SW 1271 (cell line): ENCODE measurements around the gene PNKP.

Source experiments
- DNase-seq, 2 experiments: peaks; one replicate each; lab custom pipeline; 2025; lab: John Stamatoyannopoulos, UW

Gene PNKP

DNA sequence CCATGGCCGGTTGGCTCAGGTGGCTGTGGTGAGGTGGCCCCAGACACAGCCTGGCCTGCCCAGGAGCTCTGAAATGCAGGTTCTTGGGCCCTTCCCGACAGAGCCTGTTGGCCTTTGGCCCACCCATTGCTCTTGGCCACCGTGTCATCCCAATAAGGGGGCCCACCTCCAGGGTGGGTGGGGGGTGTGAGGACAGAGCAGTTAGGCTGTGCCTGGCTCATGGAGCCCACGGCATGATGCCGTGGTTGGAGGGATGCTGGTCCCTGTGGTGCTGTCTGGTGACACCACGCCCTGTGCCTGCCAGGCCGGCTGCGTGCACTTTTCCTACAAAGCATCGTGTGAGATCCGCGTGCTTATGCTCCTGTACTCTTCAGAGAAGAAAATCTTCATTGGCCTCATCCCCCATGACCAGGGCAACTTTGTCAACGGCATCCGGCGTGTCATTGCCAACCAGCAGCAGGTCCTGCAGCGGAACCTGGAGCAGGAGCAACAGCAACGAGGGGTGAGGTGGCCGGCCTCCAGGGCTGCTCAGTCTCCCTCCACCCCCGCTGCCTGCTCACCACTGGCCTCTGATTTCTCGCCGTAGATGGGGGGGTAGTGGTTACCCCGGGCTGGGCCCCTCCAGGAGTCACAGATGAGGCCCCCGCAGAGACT is 7.6 kb downstream of the PNKP start:
- DNase-seq = no peak

GRCh38 chr19:49858088-49858985 is 9.0 kb downstream of the PNKP start:
- no peak for DNase-seq

DNA sequence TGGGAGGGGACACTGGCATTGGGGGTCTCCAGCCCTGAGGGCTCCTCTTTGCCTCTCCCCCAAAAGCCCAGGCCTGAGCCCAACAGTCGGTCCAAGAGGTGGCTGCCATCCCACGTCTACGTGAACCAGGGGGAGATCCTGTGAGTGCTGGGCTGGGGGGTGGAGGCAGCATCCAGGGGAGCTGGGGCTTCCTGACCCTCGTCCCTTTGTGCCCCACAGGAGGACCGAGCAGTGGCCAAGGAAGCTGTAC is 9.6 kb downstream of the PNKP start:
- no peak for DNase-seq

GRCh38 chr19:49857061-49857837 is 10.1 kb downstream of the PNKP start:
- DNase-seq = no peak

DNA sequence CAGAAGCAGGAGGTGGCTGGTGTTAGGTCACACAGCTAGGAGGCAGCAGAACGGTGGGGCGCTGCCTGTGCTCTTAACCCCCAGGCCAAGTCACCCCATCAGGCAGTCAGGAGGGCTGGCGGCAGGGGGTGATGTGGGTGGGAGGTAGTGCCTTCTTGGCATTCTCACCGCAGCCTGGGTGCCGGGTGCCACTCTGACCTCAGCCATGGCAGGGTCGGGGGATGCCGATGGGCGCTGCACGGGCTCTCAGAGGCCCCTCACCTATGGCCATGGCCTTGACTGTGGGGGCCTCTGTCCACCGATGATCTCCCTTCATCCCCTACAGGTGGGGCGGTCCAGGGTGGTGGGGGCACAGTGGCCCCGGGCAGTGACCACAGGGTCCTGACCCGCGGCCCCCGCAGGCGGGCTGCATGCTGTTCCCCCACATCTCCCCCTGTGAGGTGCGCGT is 10.8 kb downstream of the PNKP start:
- no peak for DNase-seq

DNA sequence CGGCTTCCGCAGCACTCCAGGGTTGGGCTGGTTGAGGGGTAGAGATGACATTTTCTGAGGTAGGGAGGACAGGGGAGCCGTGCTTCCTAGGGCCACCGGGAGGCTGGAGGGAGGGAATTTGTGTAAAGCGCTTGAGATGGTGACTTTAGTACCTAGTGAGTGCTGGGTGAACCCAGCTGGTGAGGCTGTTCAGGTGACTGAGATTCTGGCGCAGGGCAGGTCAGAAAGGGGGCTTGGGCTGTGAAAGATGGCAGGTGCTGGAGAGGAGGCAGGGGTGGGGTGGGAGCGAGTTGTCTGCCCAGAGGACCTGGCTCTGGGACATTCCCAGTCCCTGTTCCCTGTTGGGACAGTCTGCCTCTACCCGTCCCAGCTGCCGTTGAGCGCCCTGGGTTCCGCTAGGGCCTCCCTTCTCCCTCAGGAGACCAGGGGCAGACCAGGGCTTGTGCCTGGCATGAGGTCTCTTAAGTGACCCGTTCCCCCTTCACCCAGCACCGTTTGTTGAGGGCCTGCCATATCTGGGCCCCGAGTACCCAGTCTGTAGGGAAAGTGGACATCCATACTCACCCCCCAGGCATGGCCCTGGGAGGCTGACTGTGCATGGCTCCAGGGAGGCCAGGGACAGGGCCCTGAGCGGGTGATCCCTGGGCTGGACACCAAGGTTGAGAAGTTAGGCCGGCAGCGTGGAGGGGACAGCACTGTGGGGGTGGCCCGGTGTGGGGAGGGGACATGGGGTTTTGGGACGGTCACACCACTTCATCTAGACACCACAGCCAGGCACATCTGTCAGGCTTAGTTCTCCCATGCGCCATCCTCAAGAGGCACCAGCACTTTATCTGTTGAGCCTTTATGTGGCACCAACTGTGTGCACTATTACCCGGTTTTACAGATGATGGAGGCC is 11.5 kb downstream of the PNKP start:
- no peak for DNase-seq

DNA sequence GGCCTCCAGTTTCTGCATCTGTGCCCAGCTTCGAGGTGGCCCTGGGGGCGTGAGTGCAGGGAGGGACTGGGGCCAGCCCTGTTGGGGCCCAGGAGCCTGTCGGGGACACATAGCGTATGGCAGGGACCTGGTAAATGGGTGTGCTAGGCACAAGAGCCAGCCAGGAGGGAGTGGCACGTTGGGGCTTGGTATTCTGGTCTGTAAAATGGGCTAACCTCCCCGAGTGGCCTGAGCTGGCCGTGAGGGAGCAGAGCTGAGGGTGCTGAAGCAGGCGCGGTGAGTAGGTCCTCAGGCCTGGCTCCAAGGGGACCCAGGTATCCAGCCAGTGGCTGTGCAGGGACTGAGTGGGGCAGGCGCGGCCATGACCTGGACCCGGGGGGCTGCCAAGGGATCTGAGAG is 12.1 kb downstream of the PNKP start:
- no peak for DNase-seq

- DNase-seq = no peak
Observed at GRCh38 chr19:49854378-49855263, 12.8 kb downstream of the PNKP start.

DNA sequence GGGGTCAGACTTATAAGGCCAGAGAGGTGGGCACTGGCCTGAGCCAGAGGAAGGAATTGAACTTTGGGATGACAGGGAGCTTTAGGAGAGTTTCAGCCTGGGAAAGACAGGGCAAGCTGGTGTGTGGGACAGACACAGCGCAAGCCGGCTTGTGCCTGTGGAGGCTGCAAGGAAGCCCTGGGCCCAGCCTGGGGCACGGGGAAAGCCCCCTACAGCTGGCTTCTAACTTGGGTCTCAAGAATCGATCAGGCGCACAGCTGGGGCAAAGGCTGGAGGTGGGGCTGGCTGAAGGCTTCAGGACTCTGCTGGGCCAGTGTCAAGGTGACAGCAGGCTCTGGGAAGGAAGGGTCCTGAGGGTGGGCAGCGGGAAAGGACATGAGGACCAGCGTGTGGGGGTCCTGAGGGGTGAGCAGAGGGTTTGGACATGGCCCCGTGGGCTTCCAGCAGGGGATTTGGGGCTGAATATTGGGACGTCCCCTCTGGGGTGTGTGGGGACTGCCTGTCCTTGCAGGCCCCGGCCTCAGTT is 13.5 kb downstream of the PNKP start:
- DNase-seq = no peak

DNA sequence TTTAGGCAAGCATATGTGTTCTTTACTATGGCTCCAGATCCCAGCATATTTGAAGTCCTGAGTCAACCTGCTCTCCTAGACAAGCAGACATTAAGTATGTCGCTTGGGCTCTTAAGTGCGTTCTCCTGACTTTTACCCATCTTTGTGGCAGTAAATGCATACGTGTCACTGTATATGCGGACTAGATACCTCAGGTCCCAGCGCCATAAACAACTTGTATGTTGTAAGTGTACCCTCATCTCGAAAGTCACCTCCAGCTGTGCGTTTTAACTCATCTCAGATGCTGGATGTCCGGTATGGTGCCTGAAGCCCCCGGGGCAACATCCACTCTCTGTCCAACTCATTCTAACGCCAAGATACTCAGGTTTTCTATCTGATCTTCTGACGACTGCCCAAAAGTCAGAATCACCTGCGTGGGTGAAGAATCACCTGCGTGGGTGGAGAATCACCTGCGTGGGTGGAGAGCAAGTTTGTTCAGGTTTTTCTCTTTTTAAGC is 14.7 kb downstream of the PNKP start:
- DNase-seq = no peak

GRCh38 chr19:49851456-49852259 is 15.7 kb downstream of the PNKP start:
- DNase-seq = no peak

GRCh38 chr19:49850487-49851342 is 16.7 kb downstream of the PNKP start, which contains the start of gene PTOV1:
Gene PTOV1, plus strand, starts transcription at chr19:49851159.
- peak in 1 of 2 experiments; percentile 76 for DNase-seq

DNA sequence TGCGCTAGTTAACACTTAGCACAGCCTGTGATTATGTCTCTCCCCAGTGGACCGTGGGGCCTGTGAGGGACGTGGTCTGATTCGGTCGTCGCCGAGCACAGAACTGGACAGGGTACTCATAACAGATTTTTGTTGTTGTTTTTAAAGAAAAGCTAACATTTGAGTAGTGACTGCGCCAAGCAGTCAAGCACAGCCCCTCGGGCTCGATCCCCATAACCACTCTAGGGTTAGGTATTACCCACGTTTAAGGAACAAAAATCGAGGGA is 17.2 kb downstream of the PNKP start:
- DNase-seq = no peak

GRCh38 chr19:49849433-49850220 is 17.7 kb downstream of the PNKP start:
- no peak for DNase-seq

DNA sequence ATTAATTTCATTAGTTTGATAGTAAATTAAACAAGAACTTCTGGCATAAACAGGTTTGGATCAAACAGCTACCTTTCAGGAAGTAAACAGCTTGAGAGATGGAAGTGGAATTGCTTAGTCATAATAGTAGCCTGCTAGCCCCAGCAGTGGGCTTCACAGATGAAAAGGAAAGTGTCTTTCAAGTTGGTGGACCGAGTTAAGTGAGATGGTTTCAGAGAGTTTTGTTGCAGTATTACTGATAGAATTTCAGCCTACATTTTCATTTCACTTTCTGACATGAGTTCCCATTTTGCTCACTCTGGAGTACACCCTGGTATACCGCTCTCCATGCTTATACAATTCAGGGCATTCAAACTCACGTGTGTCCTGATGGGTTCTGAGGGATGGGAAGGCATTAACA is 18.4 kb downstream of the PNKP start:
- no peak for DNase-seq

GRCh38 chr19:49847731-49848696 is 19.4 kb downstream of the PNKP start:
- peak in 1 of 2 experiments; percentile 29 for DNase-seq

GRCh38 chr19:49846408-49846807 is 21.0 kb downstream of the PNKP start:
- no peak for DNase-seq
